HG02938 (cell line): ENCODE data around the gene ARMS2.

Experiments
- ATAC-seq: cut with Tn5 transposase; IDR thresholded peaks from one replicate; pipeline ENCODE4 v1.9.1; 2021; ENCODE audit warnings: mild to moderate bottlenecking, moderate library complexity; ENCODE audit not compliant: unreplicated experiment

The ARMS2 gene

DNA sequence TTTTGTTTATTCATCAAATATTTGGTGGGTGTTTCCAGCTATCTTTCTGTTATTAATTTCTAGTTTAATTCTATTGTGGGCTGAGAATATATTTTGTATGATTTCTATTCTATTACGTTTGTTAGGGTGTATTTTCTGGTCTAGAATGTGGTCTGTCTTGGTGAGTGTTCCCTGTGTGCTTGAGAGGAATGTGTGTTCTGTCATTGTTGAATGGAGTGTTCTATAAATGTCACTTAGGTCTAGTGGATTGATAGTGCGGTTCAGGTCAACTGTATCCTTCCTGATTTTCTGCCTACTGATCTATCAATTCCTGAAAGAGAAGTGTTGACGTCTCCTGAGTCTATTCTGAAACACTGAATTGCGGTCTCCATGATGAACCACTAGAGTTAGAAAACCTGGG, 15.4 kb downstream of the ARMS2 start:
- ATAC-seq, result no peak

GRCh38 chr10:122471531-122472177, 17.2 kb downstream of the ARMS2 start:
- ATAC-seq, result no peak

DNA sequence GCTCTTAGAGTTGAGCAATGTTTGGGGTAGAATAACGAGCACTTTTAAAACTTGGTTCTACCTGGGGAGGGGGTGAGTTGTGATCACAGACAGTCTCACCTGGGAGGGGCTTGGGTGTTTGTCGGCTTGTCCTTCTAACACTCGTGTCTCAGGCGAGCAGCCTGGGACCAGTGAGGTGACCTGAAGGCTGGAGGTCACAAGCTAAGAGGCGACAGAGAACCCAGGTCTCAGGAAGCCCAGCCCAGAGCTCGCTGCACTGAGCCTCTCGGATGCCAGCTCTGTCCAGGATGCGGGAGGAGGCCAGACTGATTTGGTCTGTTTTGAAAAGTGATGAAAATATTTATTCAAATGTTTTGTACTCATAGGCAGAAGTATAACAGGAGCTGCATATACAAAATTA, 18.7 kb downstream of the ARMS2 start:
- ATAC-seq, result no peak

GRCh38 chr10:122474131-122474818, 19.8 kb downstream of the ARMS2 start:
- no peak for ATAC-seq

DNA sequence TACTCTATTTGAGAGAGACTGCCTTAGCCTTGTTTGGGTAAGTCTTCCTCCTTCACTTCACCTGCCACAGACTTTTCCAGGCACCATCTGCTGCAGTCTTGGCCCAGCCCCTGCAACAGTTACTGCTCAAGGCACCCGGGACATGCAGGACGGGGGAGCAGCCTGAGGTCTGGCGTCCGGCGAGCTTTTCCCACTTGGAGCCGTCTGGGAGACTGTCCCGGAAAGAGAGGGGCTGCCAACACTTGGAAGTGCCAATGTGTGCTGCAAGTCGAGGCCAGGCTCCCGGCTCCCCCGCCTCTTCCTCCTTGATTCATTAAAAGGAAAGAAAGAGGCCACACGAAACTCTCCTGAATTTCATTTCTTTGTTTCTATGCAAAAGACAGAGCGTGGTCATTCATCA, 20.6 kb downstream of the ARMS2 start:
- no peak for ATAC-seq

- ATAC-seq, result no peak
Observed at GRCh38 chr10:122475591-122476332, 21.3 kb downstream of the ARMS2 start.

GRCh38 chr10:122476333-122476695, 21.9 kb downstream of the ARMS2 start:
- ATAC-seq, result no peak

DNA sequence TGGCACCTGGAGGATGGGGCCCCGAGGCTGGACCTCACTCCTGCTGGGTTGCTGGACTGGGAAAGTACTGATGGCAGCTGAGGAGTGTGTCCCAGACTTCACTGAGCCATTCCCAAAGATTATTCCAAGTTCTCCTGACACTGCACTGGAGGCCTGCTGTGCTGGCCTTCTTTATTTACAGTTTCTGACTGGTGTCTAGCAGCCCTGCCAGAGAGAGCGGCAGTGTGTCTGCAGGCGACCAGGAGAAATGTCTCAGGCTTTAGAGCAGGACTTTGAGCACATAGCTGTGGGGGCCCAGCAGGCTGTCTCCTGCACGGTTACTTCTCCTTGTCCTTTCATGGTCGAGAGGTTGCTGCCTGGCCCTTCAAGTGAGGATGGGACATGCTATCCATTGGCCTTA, 23.0 kb downstream of the ARMS2 start:
- ATAC-seq, result no peak

GRCh38 chr10:122478971-122479370, 24.5 kb downstream of the ARMS2 start:
- ATAC-seq, result no peak

GRCh38 chr10:122480146-122480833, 25.8 kb downstream of the ARMS2 start:
- ATAC-seq, result no peak

- ATAC-seq, result no peak
Observed at GRCh38 chr10:122481296-122482056, 27.0 kb downstream of the ARMS2 start.

- no peak for ATAC-seq
Observed at GRCh38 chr10:122484276-122485060, 30.0 kb downstream of the ARMS2 start.

- no peak for ATAC-seq
Observed at GRCh38 chr10:122485670-122486069, 31.2 kb downstream of the ARMS2 start.

- no peak for ATAC-seq
Observed at GRCh38 chr10:122486406-122487080, 32.1 kb downstream of the ARMS2 start.

DNA sequence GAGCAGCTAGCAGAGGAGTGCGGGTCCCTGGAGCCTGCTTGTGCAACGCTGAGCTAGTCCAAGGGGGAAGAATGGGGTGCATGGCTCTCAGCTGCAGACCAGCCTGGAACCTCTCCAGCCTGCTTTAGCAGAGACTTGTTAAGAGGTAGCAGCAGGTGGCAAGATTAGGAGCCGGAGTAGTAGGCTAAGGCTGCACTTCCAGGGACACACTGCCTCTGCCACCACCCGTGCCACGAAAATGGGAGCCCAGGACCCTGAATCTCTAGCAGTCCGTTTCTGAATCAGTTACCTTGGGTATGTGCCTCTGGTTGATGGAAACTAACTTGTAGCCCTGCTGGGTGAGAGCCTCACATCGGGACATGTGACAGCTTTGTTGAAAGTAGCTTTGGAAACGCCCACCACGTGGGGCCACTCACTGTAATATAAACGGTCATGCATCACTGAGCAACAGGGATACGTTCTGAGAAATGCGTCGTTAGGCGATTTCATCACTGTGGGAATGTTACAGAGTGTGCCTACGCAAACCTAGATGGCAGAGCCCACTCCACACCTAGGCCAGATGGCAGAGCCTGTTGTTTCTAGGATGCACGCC, 32.8 kb downstream of the ARMS2 start:
- no peak for ATAC-seq

DNA sequence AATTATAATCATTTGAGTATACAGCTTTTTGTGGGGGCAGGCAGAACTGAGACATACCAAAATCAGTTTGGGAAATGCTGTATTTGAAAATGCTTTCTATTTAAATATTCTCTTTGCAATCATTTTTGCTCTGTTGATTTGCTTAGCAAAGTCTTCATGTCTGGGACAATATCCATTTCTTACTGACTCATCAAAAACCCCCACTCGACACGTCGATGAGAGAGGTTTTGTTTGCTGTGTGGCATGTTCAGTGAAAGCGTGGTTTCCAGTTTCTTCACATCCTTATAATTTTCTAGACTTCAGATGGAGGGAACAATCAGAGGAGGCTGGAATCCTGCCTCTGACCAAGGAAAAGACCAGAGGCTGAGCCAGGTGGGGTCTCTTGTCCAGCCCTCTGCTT, 35.8 kb downstream of the ARMS2 start:
- no peak for ATAC-seq

- no peak for ATAC-seq
Observed at GRCh38 chr10:122490786-122491680, 36.6 kb downstream of the ARMS2 start.

GRCh38 chr10:122492006-122492405, 37.6 kb downstream of the ARMS2 start:
- no peak for ATAC-seq
